Kidney epithelial cell (primary cell): ENCODE measurements around the gene CCN6. TPM values are rescaled to one million over a fixed set of nuclear protein-coding genes. Genes with fewer than 3 reads are reported as not detected.

ENCODE experiments used
- DNase-seq: peaks from one replicate; pipeline ENCODE4 v3.0.0-alpha.2; 2010; ENCODE audit warnings: low read depth
- H3K27me3 ChIP-seq: 2 replicates; pipeline ENCODE4 v1.6.0; 2011; ENCODE audit warnings: low read length; ENCODE audit not compliant: control insufficient read depth, insufficient read depth
- H3K36me3 ChIP-seq: 2 replicates; pipeline ENCODE4 v1.5.1; 2011; ENCODE audit warnings: low read length; ENCODE audit not compliant: control insufficient read depth, insufficient read depth
- H3K4me3 ChIP-seq: 2 replicates; pipeline ENCODE4 v1.5.1; 2011; ENCODE audit warnings: low read depth, mild to moderate bottlenecking, control low read depth, low read length
- CTCF ChIP-seq: IDR thresholded peaks from 2 replicates; pipeline ENCODE4 v1.5.1; 2011; ENCODE audit warnings: mild to moderate bottlenecking, moderate library complexity, low read length, control low read depth, inconsistent platforms; ENCODE audit not compliant: insufficient read depth, poor library complexity, severe bottlenecking
- total RNA-seq: library from RNA; depleted of rRNA; stranded (reverse); fragments of >200 nt; gene quantifications from 2 replicates; pipeline ENCODE4 v1.2.3, GENCODE V29; 2015

CCN6 gene
- total RNA-seq, 1 donor from 2014 or later: 1.5 TPM

- no peak overlapping the region for H3K4me3 ChIP-seq
- no peak for DNase-seq
- no peak for TF ChIP-seq CTCF
- no peaks in the 10 kb centered on the region for H3K27me3 ChIP-seq
- no peaks in the 10 kb centered on the region for H3K36me3 ChIP-seq
Measured at GRCh38 chr6:112118034-112118433, 64.1 kb downstream of the CCN6 start.

Other genes with a start within 250 kb of the CCN6 start
- gene FYN, start 180.7 kb upstream of the CCN6 start, total RNA-seq: 122 and 133 TPM in 2 replicates
- 24.7 and 37.0 TPM in 2 replicates for gene TUBE1, start 33.4 kb downstream of the CCN6 start, total RNA-seq
- 3.6 and 13.0 TPM in 2 replicates for gene FAM229B, start 33.5 kb downstream of the CCN6 start, total RNA-seq
- gene LAMA4, start 200.5 kb downstream of the CCN6 start, total RNA-seq: 4.7 and 5.6 TPM in 2 replicates